Glomerular visceral epithelial cell (primary cell): ENCODE measurements around the gene RHOBTB3.
"Not testable (repeated sequence)": the region's sequence is repeated elsewhere in the genome, so short reads cannot be mapped to it uniquely, and the experiment has no call there.

Source experiments
- DNase-seq: peaks from one replicate; pipeline ENCODE4 v3.0.0-alpha.2; 2016; ENCODE audit errors: extremely low spot score

RHOBTB3 gene

GRCh38 chr5:95821110-95822021 lies 90.2 kb downstream of the RHOBTB3 start:
- no peak for DNase-seq

GRCh38 chr5:95822043-95822541 lies 91.0 kb downstream of the RHOBTB3 start:
- DNase-seq: peak; percentile 59

GRCh38 chr5:95822542-95823181 lies 91.5 kb downstream of the RHOBTB3 start, which contains the start of gene GLRX:
Gene GLRX (minus strand): TSS chr5:95822726. CDS start chr5:95822662, 64 bp downstream.
- peak; percentile 81 for DNase-seq

GRCh38 chr5:95823218-95823737 lies 92.1 kb downstream of the RHOBTB3 start:
- DNase-seq: no peak

- peak; percentile 86 for DNase-seq
Observed at GRCh38 chr5:95823738-95824609, 92.8 kb downstream of the RHOBTB3 start.

- no peak for DNase-seq
Observed at GRCh38 chr5:95824747-95825146, 93.6 kb downstream of the RHOBTB3 start.

- DNase-seq: no peak
Observed at GRCh38 chr5:95825495-95825894, 94.4 kb downstream of the RHOBTB3 start.

GRCh38 chr5:95826949-95827891 lies 96.1 kb downstream of the RHOBTB3 start:
- DNase-seq: no peak

GRCh38 chr5:95827892-95828246 lies 96.7 kb downstream of the RHOBTB3 start:
- DNase-seq: no peak

- no peak for DNase-seq
Observed at GRCh38 chr5:95830226-95830625, 99.1 kb downstream of the RHOBTB3 start.

- no peak for DNase-seq
Observed at GRCh38 chr5:95832664-95833063, 101.5 kb downstream of the RHOBTB3 start.

- DNase-seq: no peak
Observed at GRCh38 chr5:95835682-95836385, 104.7 kb downstream of the RHOBTB3 start.

- no peak for DNase-seq
Observed at GRCh38 chr5:95836544-95836943, 105.4 kb downstream of the RHOBTB3 start.

GRCh38 chr5:95836971-95837370 lies 105.8 kb downstream of the RHOBTB3 start:
- DNase-seq: not testable (repeated sequence)

GRCh38 chr5:95837492-95837891 lies 106.4 kb downstream of the RHOBTB3 start:
- DNase-seq: no peak

GRCh38 chr5:95838001-95838520 lies 106.9 kb downstream of the RHOBTB3 start:
- no peak for DNase-seq

GRCh38 chr5:95838556-95838955 lies 107.4 kb downstream of the RHOBTB3 start:
- DNase-seq: no peak

GRCh38 chr5:95839658-95840057 lies 108.5 kb downstream of the RHOBTB3 start:
- no peak for DNase-seq

- no peak for DNase-seq
Observed at GRCh38 chr5:95840956-95841705, 110.0 kb downstream of the RHOBTB3 start.
